ENCODE results near the gene DISP2.
A peak's percentile ranks its signal among the peaks of the same experiment; 100 is the strongest.

Gene DISP2

DNA sequence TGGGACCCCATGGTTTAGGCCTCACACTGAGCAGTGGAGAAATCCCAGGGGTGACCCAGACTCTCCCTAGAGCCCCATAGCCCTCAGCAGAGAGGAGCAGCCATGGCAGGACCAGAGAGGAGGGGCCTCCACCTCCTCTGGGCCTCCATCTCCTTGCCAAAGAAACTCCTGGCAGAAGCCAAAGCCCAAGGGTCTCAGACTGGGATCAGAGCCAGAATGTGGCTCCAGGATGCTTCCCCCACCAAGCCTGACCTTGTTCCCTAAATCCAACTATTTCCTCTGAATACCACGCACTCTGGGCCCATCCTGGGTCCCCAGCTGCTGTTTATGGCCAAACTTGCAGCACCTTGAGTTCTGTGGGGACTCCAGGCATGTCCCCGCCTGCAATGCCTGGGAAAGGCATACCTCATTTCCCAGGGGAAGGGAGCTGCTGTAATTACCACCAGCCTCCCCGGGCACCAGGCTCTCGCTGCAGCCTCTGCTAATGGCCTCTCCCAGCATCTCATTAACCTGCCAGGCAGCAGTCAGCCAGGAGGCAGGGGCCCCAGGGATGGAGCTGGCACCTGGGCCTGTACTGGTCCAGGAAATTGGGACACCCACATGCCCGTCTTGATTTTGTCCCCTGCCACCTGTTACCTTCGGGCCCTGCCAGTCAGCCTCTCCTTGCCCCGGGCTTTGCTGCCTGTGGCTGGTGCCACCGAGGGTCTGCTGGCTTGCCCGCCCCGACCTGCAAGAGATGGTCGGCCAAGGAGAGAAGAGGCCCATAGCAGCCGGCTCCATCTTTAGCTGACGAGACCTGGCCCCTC, 21.9 kb upstream of the DISP2 start:
- DNase-seq (ENCODE audit: extremely low read depth, low read depth), result no peak
- TF ChIP-seq, protein P1, sequence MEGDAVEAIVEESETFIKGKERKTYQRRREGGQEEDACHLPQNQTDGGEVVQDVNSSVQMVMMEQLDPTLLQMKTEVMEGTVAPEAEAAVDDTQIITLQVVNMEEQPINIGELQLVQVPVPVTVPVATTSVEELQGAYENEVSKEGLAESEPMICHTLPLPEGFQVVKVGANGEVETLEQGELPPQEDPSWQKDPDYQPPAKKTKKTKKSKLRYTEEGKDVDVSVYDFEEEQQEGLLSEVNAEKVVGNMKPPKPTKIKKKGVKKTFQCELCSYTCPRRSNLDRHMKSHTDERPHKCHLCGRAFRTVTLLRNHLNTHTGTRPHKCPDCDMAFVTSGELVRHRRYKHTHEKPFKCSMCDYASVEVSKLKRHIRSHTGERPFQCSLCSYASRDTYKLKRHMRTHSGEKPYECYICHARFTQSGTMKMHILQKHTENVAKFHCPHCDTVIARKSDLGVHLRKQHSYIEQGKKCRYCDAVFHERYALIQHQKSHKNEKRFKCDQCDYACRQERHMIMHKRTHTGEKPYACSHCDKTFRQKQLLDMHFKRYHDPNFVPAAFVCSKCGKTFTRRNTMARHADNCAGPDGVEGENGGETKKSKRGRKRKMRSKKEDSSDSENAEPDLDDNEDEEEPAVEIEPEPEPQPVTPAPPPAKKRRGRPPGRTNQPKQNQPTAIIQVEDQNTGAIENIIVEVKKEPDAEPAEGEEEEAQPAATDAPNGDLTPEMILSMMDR (IDR thresholded peaks at IDR 0.05; ENCODE audit: low read depth, low read length), result no peak

DNA sequence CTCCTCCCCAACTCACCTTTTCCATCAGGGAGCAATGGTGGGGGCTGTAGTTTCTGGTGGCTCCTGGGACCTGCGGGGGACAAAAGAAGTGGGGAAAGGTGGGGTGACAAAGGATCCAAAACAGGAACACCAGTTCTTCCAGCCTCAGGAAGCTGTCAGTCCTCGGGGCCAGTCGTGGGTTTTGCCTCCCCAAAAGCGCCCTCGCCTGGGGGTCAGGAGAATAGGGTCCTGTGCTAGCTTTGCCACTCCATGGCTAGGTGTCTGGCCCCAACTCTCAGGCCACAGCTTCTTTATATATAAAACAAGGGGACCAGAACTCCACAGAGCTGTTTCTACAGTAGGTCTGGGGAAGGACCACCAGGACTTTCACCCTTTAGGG, 21.3 kb upstream of the DISP2 start:
- DNase-seq (ENCODE audit: extremely low read depth, low read depth), result no peak
- TF ChIP-seq, protein P1 (IDR thresholded peaks at IDR 0.05; ENCODE audit: low read depth, low read length), result no peak

DNA sequence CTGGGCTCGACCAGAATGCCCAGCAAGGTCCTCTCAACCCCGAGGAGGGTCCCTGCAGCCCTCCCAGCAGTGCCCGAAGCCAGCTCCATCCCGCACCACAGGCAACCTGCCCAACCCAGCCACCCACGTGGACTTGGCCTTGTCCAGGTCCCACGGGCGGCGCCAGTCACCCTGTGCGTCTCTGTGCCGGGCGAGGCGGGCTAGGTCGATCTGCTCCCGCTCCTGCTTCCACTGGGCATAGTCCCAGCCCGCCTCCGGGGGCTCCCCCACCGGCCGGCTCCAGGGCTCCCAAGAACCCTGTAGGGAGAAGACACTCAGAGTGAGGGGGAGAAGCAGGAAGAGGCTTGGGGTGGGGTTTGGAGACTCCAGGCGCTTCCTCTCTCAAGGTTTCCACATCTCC, 20.4 kb upstream of the DISP2 start:
- DNase-seq (ENCODE audit: extremely low read depth, low read depth), result no peak
- TF ChIP-seq, protein P1 (IDR thresholded peaks at IDR 0.05; ENCODE audit: low read depth, low read length), result no peak

DNA sequence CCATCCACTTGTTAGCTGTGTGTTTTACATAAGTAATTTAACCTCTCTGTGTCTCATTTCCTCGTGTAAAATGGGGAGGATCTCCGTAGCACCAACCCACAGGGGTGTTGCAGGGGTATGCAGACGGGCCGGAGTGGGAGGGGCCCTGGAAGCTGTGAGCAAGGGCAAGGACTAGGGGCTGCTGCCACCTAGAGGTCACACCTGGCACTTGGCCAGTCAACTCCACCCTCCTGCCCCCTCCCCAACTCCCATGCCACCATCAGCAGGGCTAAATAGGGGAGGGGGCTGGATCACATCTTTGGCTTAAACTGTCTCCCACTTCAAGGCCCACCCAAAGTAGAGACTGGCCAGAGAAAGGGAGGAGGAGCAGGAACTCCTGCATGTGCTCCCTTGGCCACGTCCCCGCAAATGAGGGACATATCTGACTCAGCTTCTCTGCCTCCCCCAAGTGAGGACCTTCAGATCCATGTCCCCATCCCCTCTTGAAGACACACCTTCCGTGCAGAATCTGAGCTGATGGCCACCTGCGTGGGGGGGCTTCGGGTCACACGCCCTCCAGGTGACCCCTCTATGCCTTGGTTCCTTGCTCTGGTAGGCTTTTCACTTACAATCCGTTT, 19.9 kb upstream of the DISP2 start:
- TF ChIP-seq, protein P1 (IDR thresholded peaks at IDR 0.05; ENCODE audit: low read depth, low read length), result peak; percentile 48
- DNase-seq (ENCODE audit: extremely low read depth, low read depth), result no peak

DNA sequence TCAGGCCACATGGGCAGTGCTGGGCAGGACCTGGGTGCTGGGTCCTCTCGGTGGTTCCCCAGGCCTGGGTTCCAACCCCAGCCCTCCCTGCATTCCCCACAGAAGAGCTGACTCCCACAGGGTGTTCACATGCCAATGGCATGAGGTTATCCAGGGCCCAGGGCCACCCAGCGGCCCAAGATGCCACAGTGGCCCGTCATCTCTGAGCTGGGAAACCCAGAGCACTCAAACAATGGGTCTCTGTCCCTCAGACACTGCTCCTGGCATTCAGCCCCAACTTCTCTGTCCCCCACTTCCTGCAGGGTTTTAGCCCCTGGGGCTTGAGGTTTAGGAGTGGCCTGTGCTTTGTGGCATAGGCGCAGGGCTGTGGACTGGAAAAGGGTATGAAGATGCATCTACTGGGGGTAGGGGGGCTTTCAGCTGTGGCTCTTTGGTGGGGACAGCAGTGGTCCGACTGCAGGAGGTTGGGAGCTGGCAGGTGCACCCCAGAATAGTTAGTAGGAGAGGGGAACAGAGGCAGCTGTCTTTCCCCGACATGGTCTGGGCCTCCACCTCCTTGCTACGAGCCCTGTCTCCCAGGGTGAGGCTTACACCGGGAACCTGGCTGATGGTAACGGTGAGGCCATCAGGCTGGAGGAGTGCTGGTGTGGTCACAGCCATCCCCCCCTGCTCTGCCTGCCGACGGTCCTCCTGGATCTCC, 18.9 kb upstream of the DISP2 start:
- TF ChIP-seq, protein P1 (IDR thresholded peaks at IDR 0.05; ENCODE audit: low read depth, low read length), result no peak
- no peak for DNase-seq (ENCODE audit: extremely low read depth, low read depth)

DNA sequence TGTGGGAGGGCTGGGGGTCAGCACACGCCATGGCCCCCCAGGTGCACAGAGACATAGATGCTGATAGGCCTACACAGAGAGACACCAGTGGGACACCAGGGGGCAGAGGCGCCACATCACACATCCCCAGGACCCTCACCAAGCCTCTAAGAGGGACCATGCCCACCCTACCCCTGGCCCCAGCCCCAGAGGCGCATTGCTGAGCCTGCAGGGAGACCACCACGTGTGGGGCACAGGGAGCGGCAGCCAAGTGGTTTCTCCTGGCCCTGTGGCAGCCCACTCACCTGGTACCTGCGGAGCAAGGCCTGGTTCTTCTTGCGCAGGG, 18.4 kb upstream of the DISP2 start:
- DNase-seq (ENCODE audit: extremely low read depth, low read depth), result no peak
- TF ChIP-seq, protein P1 (IDR thresholded peaks at IDR 0.05; ENCODE audit: low read depth, low read length), result 0 out of 2 replicates have a peak, but pooled peaks have one; percentile 1

Data from AG09319 (cell line).